Measurements from ENCODE around the gene SPEM3. TPM values are rescaled to one million over a fixed set of nuclear protein-coding genes. Genes with fewer than 3 reads are reported as not detected.

SPEM3 gene
- total RNA-seq, 4 donors from 2014 or later, result not detected

- ATAC-seq (peak; percentile 16 to 24), DNase-seq (peak in 1 of 2 donors; percentile 15)
- Histone ChIP-seq H3K4me1 (peaks cover 9 to 10% of the 10 kb centered on the region in 2 donors), H3K4me3 (peak overlapping the region; percentile 73 to 97 (median 88)), H3K27me3 (no peaks in the 10 kb centered on the region), H3K27ac (peak overlapping the region; percentile 83 to 97 (median 90)), H3K9me3 (no peaks in the 10 kb centered on the region), H3K36me3 (peaks cover 0 to 22% of the 10 kb centered on the region in 2 donors)
- in situ Hi-C loops (cut with MboI; ENCODE audit: low sequenced_read_pairs in 4 of 4), result no loop called here
- no peak for TF ChIP-seq POLR2A (IDR thresholded peaks at IDR 0.05)
- TF ChIP-seq CTCF (IDR thresholded peaks at IDR 0.05 in 4 of 5, conservative IDR thresholded peaks at IDR 0.05 in 1 of 5), result no peak
- intact Hi-C loops (cut with DNase I; ENCODE audit: low total_unique reads), result loop anchor here (1.0 kb wide), 4 partner anchors 9 to 90 kb away; partner anchors contain the start of genes POLR2A and TMEM102
These were observed 34.8 kb upstream of the SPEM3 start for GRCh38 chr17:7393613-7394451.

- peak; percentile 89 to 91 for ATAC-seq
- H3K27ac ChIP-seq, result peak within 1 kb of the TSS; percentile 83 to 97 (median 90)
- peak within 1 kb of the TSS; percentile 73 to 97 (median 88) for H3K4me3 ChIP-seq
- H3K36me3 ChIP-seq, result peaks cover 0 to 19% of the 10 kb centered on the region in 2 donors
- in situ Hi-C loops (cut with MboI; ENCODE audit: low sequenced_read_pairs in 4 of 4) (no loop called here), intact Hi-C loops (cut with DNase I; ENCODE audit: low total_unique reads) (loop anchor here (1.0 kb wide), 4 partner anchors 9 to 90 kb away; partner anchors contain the start of genes POLR2A and TMEM102)
- H3K27me3 ChIP-seq, result no peaks in the 10 kb centered on the region
- peak; percentile 64 to 81 for DNase-seq
- TF ChIP-seq CTCF (IDR thresholded peaks at IDR 0.05 in 4 of 5, conservative IDR thresholded peaks at IDR 0.05 in 1 of 5) (peak; percentile 32 to 61 (median 42)), POLR2A (IDR thresholded peaks at IDR 0.05) (peak; percentile 93)
- H3K4me1 ChIP-seq, result peaks cover 9 to 10% of the 10 kb centered on the region in 2 donors
- H3K9me3 ChIP-seq, result no peaks in the 10 kb centered on the region
These were observed 34.0 kb upstream of the SPEM3 start, which contains the start of gene PLSCR3 for GRCh38 chr17:7394452-7395191. TSS of gene PLSCR3 (minus strand) at chr17:7394525. CDS start at chr17:7394110, 415 bp downstream.

- intact Hi-C loops (cut with DNase I; ENCODE audit: low total_unique reads) (no loop called here), in situ Hi-C loops (cut with MboI; ENCODE audit: low sequenced_read_pairs in 4 of 4) (no loop called here)
- H3K4me3 ChIP-seq, result no peak overlapping the region
- DNase-seq (no peak), ATAC-seq (no peak)
- H3K27ac ChIP-seq, result no peak overlapping the region
- TF ChIP-seq POLR2A (IDR thresholded peaks at IDR 0.05), result no peak
- no peak for TF ChIP-seq CTCF (IDR thresholded peaks at IDR 0.05 in 4 of 5, conservative IDR thresholded peaks at IDR 0.05 in 1 of 5)
- no peaks in the 10 kb centered on the region for H3K27me3 ChIP-seq
- H3K4me1 ChIP-seq, result peaks cover 9 to 10% of the 10 kb centered on the region in 2 donors
- no peaks in the 10 kb centered on the region for H3K9me3 ChIP-seq
- peaks cover 0 to 4% of the 10 kb centered on the region in 2 donors for H3K36me3 ChIP-seq
These were observed 32.5 kb upstream of the SPEM3 start for GRCh38 chr17:7396147-7396546.

- TF ChIP-seq POLR2A (IDR thresholded peaks at IDR 0.05) (no peak), CTCF (IDR thresholded peaks at IDR 0.05 in 4 of 5, conservative IDR thresholded peaks at IDR 0.05 in 1 of 5) (no peak)
- no peaks in the 10 kb centered on the region for H3K36me3 ChIP-seq
- DNase-seq (no peak), ATAC-seq (no peak)
- no peaks in the 10 kb centered on the region for H3K9me3 ChIP-seq
- H3K27ac ChIP-seq, result no peak overlapping the region
- H3K4me3 ChIP-seq, result no peak overlapping the region
- in situ Hi-C loops (cut with MboI; ENCODE audit: low sequenced_read_pairs in 4 of 4) (no loop called here), intact Hi-C loops (cut with DNase I; ENCODE audit: low total_unique reads) (no loop called here)
- H3K27me3 ChIP-seq, result no peaks in the 10 kb centered on the region
- peaks cover 17 to 22% of the 10 kb centered on the region in 2 donors for H3K4me1 ChIP-seq
These were observed 30.0 kb upstream of the SPEM3 start for GRCh38 chr17:7398612-7399011.

Data from gastrocnemius medialis (tissue), 4 donors.